NOMO-1 treated with DMSO at 0.1 percent for 48 hours (cell line): ENCODE data around the gene MAGI3.
"Not testable (repeated sequence)": the region's sequence is repeated elsewhere in the genome, so short reads cannot be mapped to it uniquely, and the experiment has no call there.

ENCODE experiments used
- DNase-seq: peaks from one replicate; lab custom pipeline; 2025; ENCODE audit not compliant: unreplicated experiment; lab: John Stamatoyannopoulos, UW

The MAGI3 gene

DNA sequence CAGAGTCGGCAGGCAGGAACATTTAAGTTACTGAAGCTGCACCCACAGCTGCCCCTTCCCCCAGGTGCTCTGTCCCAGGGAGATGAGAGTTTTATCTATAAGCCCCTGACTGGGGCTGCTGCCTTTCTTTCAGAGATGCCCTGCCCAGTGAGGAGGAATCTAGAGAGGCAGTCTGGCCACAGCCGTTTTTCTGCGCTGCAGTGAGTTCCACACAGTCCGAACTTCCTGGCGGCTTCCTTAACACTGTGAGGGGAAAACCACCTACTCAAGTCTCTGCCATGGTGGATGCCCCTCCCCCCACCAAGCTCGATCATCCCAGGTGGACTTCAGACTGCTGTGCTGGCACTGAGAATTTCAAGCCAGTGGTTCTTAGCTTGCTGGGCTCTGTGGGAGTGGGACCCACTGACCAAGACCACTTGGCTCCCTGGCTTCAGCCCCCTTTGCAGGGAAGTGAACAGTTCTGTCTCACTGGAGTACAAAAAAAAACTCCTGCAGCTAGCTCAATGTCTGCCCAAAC lies 185.5 kb downstream of the MAGI3 start:
- not testable (repeated sequence) for DNase-seq

DNA sequence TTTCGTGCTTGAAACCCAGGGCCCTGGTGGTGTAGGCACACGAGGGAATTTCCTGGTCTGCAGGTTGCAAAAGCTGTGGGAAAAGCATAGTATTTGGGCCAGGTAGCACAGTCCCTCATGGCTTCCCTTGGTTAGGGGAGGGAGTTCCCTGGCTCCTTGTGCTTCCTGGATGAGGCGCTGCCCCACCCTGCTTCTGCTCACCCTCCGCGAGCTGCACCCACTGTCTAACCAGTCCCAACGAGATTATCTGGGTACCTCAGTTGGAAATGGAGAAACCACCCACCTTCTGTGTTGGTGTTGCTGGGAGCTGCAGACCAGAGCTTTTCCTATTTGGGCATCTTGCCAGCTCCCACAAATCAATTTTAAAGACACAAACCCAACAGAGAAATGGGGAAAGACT lies 186.0 kb downstream of the MAGI3 start:
- DNase-seq = no peak

DNA sequence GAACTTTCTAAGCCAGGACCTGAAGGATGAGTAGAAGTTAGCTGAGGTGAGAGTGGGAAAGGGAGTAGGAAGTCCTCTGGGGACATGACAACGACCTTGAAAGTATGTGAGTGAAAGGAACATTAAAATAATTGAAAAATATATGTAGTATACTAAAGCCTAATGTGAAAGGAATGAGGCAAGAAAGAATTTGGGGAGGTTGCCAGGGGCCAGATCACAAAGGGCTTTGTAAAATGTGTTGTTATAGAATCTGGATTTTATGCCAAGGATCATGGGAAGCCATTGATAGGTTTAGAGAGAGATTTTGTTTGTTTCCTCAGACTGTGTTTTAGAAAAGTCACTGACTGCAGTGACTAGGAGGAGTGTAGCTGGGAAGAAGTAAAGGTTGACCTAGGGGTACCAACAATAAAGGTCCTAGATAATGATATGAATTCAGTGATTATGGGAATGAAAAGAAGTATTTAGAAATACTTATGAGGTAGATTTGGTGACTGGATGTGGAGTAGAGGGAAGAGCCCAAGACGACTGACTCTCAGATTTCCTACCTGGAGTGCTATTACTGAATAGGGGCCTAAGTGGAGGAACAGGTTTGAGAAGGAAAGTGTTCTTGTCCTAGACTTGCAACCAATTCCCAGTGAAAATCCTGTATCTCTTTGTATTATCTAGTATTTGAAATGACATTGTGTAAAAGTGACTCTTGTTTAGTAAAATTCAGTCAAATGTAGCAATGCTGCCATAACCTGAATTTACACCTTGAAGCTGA lies 189.1 kb downstream of the MAGI3 start:
- no peak for DNase-seq

DNA sequence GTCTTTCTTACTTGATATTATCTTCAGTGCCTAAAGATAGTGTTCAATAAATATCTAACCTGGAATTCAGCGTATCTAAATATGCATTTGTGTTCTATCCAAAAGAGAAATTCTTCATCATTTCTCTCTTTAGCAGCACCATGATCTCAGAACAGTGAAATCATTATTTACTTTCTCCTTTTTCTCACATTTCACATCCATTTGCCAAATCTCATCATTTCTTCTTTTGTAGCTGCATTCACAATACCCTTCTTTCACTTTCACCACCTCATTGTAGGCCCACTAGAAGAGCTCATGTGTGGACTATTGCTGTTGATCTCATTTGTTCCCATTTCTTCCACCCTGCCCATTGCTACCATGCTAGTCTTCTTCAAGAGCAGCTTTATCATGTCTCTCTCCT lies 191.0 kb downstream of the MAGI3 start:
- no peak for DNase-seq

DNA sequence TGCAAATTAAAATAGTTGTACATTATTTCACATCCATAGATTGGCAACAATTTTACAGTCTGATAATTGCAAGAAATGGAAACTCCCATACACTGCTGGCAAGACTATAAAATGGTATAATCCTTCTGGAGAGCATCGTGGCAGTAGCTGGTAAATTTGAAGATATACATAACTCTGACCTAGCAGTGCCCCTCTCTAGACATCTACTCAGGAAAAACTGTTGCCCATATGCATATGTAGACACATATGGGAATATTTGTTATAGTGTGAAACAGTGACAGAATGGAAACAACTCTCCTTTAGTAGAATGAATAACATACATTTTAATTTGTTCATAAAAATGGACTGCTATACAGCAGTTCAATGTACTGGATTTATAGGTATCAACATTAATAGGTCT lies 191.8 kb downstream of the MAGI3 start:
- no peak for DNase-seq

DNA sequence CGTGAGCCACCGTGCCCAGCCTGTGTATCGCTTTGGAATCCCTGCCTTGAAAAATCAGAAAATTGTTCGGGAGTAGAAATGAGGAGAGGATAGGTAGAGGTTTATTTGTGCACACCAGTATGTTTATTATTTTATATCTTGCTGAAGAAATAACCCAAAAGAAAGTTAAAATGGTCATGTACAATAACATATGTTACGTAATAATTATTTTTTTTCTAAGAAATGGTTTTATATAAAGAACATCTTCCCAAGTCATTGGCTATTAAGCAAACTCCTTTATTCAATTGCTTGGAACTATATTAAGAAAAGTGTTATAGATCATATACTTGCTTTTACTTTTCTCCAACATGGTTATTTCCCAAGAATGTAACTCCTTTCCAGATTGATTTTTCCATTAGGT lies 197.2 kb downstream of the MAGI3 start:
- DNase-seq = no peak

DNA sequence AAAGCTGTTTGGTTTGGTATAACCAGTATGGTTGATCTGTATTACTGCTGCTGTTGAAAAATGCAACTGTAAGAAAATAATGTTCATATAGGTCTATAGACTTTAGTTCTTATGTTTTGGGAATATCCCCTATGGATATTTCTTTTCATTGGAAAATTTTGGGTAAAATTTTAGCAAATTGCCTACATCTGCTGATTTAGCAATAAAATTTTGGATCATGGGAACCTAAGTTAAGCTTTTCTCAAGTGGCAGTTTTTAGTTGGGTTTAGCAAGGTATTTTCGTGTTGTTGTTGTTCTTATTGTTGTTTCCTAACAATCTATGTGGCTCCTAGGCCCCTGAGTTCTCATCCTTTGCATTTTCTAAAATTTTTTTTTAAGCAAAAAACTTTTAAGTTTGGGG lies 201.9 kb downstream of the MAGI3 start:
- DNase-seq = no peak

DNA sequence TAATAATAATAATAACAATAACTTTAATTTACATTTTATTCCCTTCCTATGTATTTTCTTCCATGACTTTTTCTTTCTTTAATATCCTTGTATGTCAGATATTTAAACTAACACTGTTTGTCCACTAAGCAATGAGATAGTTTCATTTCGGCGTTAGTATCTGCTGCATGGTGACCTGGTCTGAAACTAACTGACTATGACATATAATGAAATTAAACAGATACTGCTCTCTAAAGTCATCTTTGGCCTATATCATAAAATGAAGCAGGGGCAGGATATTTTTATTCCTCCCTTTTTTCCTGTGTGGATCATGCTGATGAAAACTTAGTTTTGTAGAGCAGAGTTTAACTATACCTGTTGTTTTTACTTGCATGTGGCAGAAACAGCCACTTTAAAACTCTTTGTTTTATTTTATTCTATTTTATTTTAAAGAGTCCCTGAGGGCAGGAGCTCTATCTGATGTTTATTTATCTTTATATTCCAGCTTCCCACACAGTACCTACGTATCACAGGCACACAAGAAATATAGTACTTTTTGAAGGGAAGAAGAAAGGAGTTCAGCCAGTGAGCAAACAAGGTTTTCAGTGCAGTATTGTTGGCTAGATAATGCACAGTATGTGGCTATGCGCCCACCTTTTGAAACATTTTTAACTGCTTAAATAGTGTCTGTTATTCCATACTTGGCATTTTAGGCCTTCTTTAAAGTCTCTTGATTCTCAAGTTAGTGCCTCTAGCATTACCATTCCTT lies 203.4 kb downstream of the MAGI3 start:
- no peak for DNase-seq

DNA sequence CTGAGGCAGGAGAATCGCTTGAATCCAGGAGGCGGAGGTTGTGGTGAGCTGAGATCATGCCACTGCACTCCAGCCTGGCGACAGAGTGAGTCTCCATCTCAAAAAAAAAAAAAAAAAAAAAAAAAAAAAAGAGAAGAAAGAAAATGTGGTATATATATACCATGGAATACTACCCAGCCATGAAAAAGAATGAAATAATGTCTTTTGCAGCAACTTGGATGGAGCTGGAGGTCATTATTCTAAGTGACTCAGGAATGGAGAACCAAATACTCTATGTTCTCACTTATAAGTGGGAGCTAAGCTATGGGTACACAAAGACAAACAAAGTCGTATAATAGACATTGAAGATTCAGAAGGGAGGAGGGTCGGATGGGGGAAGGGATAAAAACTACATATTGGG lies 214.2 kb downstream of the MAGI3 start:
- DNase-seq = not testable (repeated sequence)

DNA sequence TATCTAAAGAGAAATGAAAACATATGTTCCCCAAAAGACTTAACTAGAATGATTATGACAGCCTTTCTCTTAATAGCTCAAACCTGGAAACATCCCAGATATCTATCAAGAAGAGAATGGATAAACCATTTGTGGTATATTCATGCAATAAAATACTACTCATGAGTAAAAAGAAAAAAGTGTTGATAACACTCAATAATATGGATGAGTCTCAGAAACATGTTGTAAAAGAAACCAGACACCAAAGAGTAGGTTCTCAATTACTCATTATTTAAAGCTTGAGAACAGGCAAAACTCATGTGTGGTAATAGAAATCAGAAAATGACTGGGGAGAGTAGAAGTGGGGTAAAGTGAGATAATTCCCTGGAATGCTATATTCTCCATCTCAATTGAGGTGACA lies 214.8 kb downstream of the MAGI3 start:
- no peak for DNase-seq

DNA sequence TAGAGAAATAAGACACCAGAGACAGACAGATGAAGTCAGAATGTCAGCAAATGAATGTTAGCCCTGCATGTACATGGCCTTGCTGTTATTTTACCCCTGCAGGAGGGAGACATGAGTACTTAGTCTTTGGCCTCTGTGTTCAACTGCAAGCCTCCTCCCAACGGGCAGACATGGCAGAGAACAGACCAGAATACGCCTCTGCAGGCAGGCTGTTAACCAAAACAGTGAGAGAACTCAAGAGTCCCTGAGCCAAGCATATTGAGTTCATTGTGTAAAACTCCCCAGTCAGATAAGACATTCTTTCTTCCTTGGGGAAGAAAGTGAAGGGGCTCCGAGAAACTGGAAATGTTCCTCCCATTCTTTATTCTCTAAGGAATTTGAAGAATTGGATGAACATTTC lies 218.1 kb downstream of the MAGI3 start:
- no peak for DNase-seq

DNA sequence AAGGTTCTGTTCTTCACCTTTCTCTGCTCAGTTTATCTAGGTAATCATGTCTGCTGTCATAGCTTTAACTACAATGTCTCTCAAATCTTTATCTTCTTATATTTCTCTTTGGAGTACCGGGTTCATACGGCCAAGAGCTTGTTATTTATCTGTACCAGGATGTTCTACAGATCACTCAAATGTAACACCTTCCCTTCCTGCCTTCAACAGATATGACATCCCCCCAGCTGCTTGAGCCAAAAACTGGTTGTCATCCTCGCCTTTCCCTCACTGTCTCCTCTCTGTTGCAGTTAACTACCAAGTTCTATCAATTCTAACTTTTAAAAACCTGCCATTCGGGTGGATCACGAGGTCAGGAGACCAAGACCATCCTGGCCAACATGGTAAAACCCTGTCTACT lies 220.1 kb downstream of the MAGI3 start:
- no peak for DNase-seq

DNA sequence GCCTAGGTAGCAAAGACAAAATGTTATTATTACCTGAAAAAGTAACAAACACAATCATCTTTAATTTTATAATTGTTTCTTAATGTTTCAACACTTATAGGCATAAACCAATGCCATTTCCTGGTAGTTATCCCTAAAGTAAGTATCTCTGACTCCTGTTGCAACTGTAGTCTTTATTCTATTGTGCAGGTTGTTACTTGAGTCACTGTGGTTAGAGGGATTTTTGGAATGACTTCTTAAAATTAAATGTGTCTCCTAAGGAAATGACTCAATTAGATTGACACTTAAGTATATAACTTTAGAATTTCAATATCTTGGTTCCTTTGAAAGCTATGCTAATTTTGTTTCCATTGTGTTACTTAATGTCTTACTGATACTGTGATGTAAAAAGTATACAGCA lies 225.1 kb downstream of the MAGI3 start:
- DNase-seq = no peak

DNA sequence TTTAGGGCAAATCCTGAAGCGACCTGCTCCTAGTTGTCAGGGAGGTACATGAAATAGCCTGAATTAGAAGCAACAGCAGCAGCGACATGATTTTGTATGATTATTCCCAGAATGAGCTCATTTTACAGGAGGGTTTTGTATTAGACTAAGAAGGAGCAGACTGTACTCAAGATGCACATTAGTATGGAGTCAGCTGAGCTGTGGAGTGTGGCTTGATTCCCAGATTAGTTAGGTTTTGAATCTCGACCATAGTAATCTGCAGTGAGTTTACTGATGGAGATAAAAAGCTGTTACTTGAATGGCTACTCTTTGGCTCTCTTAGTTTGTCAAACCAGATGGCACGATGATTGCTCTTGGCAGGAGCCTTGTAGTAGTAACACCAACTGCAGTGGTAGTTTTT lies 225.8 kb downstream of the MAGI3 start:
- no peak for DNase-seq

DNA sequence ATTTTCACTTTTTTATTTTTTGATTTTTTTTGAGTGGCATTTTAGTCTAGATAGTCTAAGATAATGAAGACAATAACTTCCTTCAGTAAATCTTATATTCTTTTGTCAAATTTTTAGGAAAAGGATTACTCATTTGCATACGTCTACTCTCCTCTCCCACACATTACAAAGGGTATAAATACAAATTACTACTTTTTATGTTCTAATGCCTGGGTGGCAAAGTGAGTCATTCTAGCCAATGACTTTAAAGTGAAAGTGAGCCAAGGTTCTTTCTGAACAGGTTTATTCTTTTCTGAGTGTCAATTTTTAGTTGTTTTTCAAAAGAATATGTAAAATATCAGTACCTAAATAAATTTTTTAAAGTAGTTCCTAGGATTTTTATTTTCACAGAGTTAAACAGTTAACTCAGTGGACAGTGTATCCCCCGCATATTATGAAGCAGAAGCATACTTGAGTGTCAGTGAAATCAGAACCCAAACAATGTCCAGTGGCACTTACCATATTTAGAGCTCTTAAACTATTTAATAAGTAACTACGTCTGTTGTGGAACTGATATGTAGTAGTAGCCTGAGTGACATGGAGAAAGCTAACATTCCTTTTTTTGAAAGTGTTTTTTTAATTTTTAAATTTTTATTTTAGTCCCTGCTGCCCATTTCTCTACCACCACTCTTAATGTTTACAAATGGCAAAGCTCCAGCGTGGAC lies 227.3 kb downstream of the MAGI3 start:
- no peak for DNase-seq

DNA sequence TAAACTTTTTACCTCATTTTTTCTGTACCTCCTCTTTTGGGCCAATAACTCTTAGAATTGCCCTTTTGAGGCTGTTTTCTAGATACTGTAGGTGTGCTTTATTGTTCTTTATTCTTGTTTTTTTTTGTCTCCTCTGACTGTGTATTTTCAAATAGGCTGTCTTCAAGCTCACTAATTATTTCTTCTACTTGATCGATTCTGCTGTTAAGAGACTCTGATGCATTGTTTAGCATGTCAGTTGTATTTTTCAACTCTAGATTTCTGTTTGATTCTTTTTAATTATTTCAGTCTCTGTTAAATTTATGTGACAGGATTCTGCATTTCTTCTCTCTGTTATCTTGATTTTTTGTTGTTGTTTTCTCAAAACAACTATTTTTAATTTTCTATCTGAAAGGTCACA lies 238.7 kb downstream of the MAGI3 start:
- DNase-seq = no peak

DNA sequence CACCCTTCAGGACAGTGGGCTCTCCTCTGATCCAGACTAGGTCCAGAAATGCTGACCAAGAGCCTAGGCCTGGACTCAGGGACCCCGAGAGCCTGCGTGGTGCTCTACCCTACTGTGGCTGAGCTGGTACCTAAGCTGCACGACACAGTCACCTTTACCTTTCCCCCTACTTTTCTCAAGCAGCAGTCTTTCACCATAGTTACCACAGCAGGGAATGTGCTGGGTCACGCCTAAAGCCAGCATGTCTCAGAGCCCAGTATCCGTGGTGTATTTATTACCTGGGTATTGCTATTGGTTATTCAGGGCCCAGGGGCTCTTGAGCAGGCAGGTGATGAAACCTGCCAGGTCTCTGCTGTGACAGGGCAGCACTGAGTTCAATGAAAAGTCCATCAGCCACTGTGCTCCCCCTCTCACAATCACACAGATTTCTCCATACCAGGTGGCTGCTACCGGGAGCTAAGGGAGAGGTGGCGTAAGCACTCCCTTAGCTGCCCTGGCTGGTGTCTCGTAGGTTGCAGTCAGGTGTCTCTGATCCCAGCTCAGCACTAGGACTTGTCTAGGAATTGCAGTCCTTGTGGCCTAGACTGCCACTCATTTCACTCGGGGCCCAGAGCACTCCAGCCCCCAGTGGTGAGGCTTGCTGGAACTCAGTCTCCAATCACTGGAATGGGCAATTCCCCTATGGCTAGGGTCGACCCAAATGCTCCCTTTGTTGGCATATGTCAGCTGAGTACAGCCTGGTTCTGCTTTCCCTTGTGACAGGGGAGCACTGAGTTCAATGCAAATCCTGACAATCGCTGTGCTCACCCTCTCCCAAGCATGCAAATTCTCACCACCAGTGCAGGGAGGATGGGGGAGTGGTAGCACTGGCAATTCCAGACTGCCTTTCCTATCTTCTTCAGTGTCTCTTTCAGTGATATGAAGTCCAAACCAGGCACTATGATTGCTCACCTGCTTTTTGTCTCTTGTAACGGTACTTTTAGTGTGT lies 240.3 kb downstream of the MAGI3 start:
- DNase-seq = no peak

DNA sequence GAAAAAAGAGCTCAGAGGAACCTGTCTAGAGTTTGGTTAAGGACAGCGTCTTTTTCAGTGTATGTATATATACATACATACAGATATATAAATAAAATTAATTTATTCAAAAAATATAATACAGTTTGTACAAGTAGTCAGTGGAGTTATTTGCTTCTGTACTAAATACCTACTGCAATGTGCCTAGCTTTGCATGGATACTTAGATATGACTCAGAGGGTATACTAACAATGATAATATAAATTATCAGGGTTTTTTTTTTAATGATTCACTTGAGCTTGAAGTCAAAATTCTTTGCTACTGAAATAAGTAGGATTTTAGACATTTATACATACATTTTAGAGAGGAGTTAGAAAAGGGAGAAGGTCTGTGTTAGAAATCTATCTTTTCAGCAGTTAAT lies 251.1 kb downstream of the MAGI3 start:
- DNase-seq = no peak

DNA sequence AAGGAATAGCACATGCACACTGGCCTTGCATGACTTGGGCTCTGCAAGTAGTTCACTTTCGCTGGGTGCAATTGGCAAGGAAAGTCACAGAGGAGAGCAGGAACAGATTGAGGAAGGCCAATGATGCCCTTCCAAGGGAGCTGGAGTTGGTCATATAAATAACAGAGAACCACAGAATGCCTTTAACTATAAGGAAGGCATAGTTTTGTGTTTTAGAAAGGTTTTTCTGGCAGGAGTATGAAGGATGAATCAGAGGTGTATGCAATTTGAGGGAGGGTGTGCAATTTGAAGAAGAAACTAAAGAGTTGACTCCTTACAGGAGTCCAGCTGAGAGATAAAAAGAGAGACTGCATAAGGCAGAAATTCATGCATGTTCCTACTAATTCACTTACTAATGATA lies 256.8 kb downstream of the MAGI3 start:
- no peak for DNase-seq

DNA sequence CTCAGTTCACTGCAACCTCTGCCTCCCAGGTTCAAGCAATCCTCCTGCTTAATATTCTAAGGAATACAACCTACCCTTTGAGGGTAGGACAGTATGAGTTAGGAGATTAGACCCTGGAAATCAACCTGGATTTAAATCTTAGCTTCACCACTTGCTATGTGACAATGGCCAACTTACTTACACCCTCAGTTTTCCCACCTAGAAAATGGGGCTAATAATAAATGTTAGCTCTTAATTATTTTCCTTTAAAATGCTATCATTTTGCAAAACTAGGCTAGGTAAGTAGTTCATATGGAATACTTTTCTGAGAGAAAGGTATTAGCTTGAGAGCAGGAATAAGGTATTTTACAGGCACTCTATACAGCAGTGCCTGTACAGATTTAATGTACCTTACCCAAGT lies 258.2 kb downstream of the MAGI3 start:
- no peak for DNase-seq

DNA sequence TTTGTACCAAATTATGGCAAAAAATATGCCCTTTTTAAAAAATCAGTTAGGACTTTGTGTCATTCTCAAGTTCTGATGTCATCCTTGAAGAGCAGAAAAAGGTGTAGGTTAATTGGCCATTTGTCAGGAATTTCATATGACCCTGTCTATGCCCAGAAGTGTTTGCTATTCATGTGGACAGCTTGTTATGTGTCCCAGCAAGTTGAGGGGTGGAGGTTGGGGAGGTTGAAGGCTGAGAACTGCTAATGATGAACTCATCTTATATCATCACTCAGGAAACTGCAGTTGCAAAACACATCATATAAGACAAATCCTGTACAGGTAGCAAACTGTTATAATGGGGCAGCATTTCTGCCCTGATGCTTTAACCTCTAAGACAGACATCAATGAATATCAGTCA lies 262.5 kb downstream of the MAGI3 start:
- DNase-seq = no peak
